Transverse colon (tissue), 4 donors: Measurements from ENCODE around the gene SLX4IP.

Experiments
- EP300 ChIP-seq: sonication (generic); formaldehyde crosslinking; IDR thresholded peaks from one replicate; pipeline ENCODE4 v1.6.1; 2017; ENCODE audit warnings: antibody characterized with exemption, low read depth
- POLR2A ChIP-seq: fragments of 450-650 bp; IDR thresholded peaks from one replicate; pipeline ENCODE4 v1.6.1; 2016; ENCODE audit warnings: antibody characterized with exemption, mild to moderate bottlenecking, moderate library complexity
- POLR2AphosphoS5 ChIP-seq, 3 donors: sonication (generic); formaldehyde crosslinking; IDR thresholded peaks; one replicate each; pipeline ENCODE4 v1.6.1; 2016; ENCODE audit warnings: antibody characterized with exemption in 3 of 3
- TF ChIP-seq, protein P1 (sequence below), 5 experiments: fragments of 200-600 bp in 3 of 5; fragments of 450-650 bp in 2 of 5; sonication (generic) in 3 of 5; IDR thresholded peaks; 1 replicate in 2 of 5; 2 replicates in 3 of 5; pipeline ENCODE4 v1.5.1; 2016 to 2017; ENCODE audit warnings: antibody characterized with exemption in 5 of 5, inconsistent platforms in 3 of 5, mild to moderate bottlenecking in 2 of 5, moderate library complexity in 1 of 5

GRCh38 chr20:10478205-10478604 is 43.1 kb downstream of the SLX4IP start:
- TF ChIP-seq, protein P1, sequence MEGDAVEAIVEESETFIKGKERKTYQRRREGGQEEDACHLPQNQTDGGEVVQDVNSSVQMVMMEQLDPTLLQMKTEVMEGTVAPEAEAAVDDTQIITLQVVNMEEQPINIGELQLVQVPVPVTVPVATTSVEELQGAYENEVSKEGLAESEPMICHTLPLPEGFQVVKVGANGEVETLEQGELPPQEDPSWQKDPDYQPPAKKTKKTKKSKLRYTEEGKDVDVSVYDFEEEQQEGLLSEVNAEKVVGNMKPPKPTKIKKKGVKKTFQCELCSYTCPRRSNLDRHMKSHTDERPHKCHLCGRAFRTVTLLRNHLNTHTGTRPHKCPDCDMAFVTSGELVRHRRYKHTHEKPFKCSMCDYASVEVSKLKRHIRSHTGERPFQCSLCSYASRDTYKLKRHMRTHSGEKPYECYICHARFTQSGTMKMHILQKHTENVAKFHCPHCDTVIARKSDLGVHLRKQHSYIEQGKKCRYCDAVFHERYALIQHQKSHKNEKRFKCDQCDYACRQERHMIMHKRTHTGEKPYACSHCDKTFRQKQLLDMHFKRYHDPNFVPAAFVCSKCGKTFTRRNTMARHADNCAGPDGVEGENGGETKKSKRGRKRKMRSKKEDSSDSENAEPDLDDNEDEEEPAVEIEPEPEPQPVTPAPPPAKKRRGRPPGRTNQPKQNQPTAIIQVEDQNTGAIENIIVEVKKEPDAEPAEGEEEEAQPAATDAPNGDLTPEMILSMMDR (IDR thresholded peaks at IDR 0.05), result no peak
- TF ChIP-seq POLR2A (no peak), POLR2AphosphoS5 (IDR thresholded peaks at IDR 0.05) (no peak), EP300 (no peak)
